HG02610 (cell line): ENCODE data around the gene STAG1.
A peak's percentile ranks its signal among the peaks of the same experiment; 100 is the strongest.
"Not testable (repeated sequence)": the region's sequence is repeated elsewhere in the genome, so short reads cannot be mapped to it uniquely, and the experiment has no call there.

ENCODE experiments used
- ATAC-seq: cut with Tn5 transposase; IDR thresholded peaks from one replicate; pipeline ENCODE4 v1.9.1; 2021; ENCODE audit warnings: mild to moderate bottlenecking, moderate library complexity; ENCODE audit not compliant: unreplicated experiment

Gene STAG1

GRCh38 chr3:136428167-136428566 lies 324.0 kb downstream of the STAG1 start:
- no peak for ATAC-seq

- ATAC-seq: no peak
Measured at GRCh38 chr3:136427236-136427635, 324.9 kb downstream of the STAG1 start.

DNA sequence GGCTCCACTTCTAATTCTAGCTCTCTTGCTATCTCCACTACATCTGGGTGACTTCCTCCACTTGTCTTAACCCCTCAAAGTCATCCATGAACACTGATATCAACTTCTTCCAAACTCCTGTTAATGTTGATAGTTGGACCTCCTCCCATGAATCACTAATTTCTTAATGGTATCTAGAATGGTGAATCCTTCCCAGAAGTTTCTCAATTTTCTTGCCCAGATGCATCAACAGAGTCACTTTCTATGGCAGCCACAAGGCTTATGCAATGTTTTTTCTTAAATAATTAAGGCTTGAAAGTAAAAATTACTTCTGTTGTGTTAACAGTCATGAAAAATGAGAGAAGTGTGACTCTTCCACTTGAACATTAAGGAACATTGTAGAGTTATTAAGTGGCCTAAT lies 337.7 kb downstream of the STAG1 start:
- ATAC-seq: no peak

- ATAC-seq: no peak
Measured at GRCh38 chr3:136412307-136412706, 339.9 kb downstream of the STAG1 start.

- ATAC-seq: no peak
Measured at GRCh38 chr3:136409549-136409948, 342.6 kb downstream of the STAG1 start.

- no peak for ATAC-seq
Measured at GRCh38 chr3:136404056-136404455, 348.1 kb downstream of the STAG1 start.

- ATAC-seq: no peak
Measured at GRCh38 chr3:136396916-136397315, 355.3 kb downstream of the STAG1 start.

DNA sequence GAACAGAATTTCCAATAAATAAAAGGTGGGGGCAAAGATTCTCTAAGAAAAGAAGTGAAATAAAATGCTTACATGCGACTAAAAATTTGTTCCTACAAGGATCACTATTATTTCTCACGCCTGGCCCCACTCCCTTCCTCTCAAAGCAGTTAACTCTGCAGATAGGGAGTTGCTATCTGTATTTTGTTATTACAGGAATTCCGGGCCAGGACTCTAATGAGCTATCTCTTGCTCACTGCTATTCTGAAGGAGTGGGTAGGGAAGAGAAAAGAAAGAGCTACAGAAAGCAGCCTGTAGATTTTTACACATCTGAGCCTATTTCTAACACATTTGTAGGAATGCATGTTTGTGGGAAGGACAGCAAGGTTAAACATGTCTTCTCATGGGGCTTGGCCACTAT lies 361.6 kb downstream of the STAG1 start:
- no peak for ATAC-seq

- no peak for ATAC-seq
Measured at GRCh38 chr3:136387031-136387430, 365.1 kb downstream of the STAG1 start.

- no peak for ATAC-seq
Measured at GRCh38 chr3:136385457-136385856, 366.7 kb downstream of the STAG1 start.

DNA sequence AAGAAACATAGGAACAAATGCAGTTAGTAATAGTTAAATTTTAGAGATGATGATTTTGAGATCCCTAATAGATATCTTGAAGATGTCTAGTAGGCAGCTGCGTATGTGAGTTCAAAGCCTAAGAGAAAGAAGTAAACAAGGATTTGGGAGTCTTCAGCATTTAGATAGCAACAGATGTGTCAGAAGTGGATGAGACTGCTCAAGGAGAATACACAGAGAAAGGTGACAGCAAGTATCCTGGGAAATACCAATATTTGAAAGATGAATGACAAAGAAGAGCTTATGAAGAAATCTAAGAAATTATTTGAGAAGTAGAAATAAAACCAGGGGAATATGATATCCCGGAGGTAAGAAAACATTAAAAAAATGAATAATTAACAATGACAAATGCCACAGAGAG lies 371.1 kb downstream of the STAG1 start:
- ATAC-seq: no peak

GRCh38 chr3:136380530-136380929 lies 371.6 kb downstream of the STAG1 start:
- no peak for ATAC-seq

- ATAC-seq: no peak
Measured at GRCh38 chr3:136378011-136378410, 374.2 kb downstream of the STAG1 start.

DNA sequence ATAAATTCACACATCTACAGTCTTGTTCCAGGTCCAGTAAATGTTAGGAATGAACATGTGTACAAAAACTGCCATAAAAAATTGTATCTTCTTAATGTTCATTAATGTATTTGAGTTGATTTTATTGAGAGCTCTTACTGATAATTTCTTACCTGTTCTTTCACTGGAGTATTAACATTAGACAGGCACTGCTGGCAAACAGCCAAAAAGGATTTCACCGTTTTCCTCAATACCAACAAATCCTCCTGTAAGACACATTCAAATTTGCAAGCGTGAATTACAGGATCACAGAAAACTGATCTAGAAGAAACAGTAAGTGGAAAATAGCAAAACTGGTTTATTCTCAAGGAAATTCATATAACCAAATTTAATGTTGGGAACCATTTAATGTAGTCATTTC lies 374.7 kb downstream of the STAG1 start:
- ATAC-seq: no peak

DNA sequence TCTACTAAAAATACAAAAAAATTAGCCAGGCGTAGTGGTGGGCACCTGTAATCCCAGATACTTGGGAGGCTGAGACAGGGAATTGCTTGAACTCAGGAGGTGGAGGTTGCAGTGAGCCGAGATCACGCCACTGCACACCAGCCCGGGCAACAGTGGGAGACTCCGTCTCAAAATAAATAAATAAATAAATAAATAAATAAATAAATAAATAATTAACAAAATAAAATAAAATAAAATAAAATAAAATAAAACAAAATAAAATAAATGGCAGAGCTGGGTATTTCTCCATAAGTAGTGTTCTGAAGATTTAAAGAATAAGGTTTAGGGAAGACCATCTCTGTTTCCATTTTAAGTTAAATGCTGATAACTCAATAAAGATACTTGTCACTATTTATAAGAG lies 376.4 kb downstream of the STAG1 start:
- ATAC-seq: not testable (repeated sequence)

DNA sequence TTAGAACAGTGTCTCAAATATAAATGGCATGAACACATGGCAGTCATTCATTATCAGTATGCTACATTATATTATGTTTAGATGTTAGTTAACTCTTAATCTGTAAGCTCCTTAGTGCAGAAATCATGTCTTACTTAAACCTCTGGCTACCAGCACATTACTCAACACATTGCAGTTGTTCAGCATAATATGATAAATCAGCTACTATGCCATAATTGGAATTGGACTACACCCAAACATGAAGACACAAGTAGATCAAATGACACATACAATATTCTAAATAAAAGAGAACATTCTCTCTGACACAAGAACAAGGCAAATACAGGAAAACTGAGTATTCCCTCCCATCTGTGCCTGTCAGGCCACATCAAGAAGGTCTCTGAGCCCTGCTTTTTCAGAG lies 385.9 kb downstream of the STAG1 start:
- ATAC-seq: no peak

DNA sequence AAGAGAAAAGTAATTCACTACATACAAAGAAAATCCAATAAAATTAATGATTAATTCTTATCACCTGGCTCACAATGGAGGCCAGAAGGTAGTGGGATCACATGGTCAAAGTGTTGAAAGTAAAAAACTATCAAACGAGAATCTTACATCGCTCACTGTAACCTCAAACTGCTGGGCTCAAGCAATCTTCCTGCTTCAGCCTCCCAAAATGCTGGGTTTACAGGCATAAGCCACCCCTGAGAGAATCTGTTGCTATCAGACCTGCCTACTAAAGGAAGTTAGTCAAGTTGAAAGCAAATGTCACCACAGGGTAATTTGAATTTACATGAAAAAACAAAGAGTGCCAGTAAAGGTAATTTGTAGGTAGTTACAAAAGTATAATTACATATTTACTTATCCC lies 398.7 kb downstream of the STAG1 start:
- peak; percentile 73 for ATAC-seq

GRCh38 chr3:136351905-136352304 lies 400.3 kb downstream of the STAG1 start:
- no peak for ATAC-seq

DNA sequence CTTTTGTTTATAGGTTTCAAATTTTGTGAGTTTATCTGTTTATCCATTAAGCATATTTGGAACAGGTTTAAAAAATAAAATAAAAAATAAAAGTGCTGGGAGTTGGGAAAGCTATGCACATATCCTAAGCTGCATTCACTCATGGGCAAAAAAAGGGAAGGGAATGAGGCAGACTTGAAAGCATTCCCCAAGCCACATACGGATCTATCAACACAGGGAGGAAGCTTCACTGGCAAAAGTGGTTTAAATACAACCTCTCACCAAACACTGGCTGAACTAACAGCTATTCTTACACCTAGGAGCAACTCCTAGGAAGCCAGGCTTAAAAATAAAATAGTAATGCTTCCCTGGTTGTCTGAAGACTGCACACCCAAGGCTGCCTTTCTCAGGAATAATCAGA lies 400.8 kb downstream of the STAG1 start:
- no peak for ATAC-seq

- ATAC-seq: no peak
Measured at GRCh38 chr3:136350557-136350956, 401.6 kb downstream of the STAG1 start.

GRCh38 chr3:136350132-136350531 lies 402.0 kb downstream of the STAG1 start:
- no peak for ATAC-seq

- ATAC-seq: no peak
Measured at GRCh38 chr3:136346486-136346885, 405.7 kb downstream of the STAG1 start.

- ATAC-seq: no peak
Measured at GRCh38 chr3:136343873-136344555, 408.2 kb downstream of the STAG1 start.
